ENCODE data around the gene FBXL13.
"Not testable (repeated sequence)": the region's sequence is repeated elsewhere in the genome, so short reads cannot be mapped to it uniquely, and the experiment has no call there.

Gene FBXL13

DNA sequence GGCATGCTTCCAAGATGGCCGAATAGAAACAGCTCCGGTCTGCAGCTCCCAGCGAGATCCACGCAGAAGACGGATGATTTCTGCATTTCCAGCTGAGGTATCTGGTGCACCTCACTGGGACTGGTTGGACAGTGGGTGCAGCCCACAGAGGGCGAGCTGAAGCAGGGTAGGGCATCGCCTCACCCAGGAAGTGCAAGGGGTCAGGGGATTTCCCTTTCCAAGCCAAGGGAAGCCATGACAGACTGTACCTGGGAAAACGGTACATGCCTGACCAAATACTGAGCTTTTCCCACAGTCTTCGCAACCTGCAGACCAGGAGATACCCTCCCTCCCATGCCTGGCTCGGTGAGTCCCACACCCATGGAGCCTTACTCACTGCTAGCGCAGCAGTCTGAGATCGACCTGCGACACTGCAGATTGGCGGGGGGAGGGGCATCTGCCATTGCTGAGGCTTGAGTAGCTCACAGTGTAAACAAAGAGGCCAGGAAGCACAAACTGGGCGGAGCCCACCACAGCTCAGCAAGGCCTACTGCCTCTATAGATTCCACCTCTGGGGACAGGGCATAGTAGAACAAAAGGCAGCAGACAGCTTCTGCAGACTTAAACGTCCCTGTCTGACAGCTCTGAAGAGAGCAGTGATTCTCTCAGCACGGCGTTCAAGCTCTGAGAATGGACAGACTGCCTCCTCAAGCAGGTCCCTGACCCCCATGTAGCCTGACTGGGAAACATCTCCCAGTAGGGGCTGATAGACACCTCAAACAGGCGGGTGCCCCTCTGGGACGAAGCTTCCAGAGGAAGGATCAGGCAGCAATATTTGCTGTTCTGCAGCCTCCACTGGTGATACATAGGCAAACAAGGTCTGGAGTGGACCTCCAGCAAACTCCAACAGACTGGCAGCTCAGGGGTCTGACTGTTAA lies 36.5 kb downstream of the FBXL13 start:
- not testable (repeated sequence) for H3K27me3 Mint-ChIP-seq; H3K4me1 Mint-ChIP-seq; H3K9me3 Mint-ChIP-seq; H3K27ac Mint-ChIP-seq (ENCODE audit: low read depth); ATAC-seq (replicated peaks; ENCODE audit: extremely low read depth, poor library complexity, severe bottlenecking); H3K4me3 Mint-ChIP-seq; DNase-seq (ENCODE audit: low spot score in 2 of 2); H3K36me3 Mint-ChIP-seq (ENCODE audit: insufficient read depth)

DNA sequence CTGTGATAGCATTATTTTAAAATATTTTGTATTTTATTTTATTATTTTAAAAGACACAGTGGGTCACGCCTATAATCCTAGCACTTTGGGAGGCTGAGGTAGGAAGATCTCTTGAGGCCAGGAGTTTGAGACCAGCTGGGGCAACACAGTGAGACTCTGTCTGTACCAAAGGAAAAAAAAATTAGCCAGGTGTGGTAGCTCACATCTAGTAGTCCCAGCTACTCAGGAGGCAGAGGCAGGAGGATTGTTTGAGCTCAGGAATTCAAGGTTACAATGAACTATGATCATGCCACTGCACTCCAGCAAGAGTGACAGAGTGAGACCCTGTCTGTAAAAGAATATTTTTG lies 37.1 kb downstream of the FBXL13 start:
- H3K4me3 Mint-ChIP-seq, result no peak overlapping the region
- H3K36me3 Mint-ChIP-seq (ENCODE audit: insufficient read depth), result no peaks in the 10 kb centered on the region
- no peaks in the 10 kb centered on the region for H3K27me3 Mint-ChIP-seq
- ATAC-seq (replicated peaks; ENCODE audit: extremely low read depth, poor library complexity, severe bottlenecking) (no peak), DNase-seq (ENCODE audit: low spot score in 2 of 2) (no peak)
- H3K27ac Mint-ChIP-seq (ENCODE audit: low read depth), result no peak overlapping the region
- no peaks in the 10 kb centered on the region for H3K4me1 Mint-ChIP-seq
- no peaks in the 10 kb centered on the region for H3K9me3 Mint-ChIP-seq

DNA sequence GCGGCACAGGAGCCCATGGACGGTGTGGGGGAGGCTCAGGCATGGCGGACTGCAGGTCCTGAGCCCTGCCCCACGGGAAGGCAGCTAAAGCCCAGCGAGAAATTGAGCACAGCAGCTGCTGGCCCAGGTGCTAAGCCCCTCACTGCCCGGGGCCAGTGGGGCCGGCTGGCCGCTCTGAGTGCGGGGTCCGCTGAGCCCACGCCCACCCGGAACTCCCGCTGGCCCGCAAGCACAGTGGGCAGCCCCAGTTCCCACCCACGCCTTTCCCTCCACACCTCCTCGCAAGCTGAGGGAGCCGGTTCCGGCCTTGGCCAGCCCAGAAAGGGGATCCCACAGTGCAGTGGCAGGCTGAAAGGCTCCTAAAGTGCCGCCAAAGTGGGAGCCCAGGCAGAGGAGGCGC lies 40.3 kb downstream of the FBXL13 start:
- not testable (repeated sequence) for ATAC-seq (replicated peaks; ENCODE audit: extremely low read depth, poor library complexity, severe bottlenecking); H3K27me3 Mint-ChIP-seq; H3K36me3 Mint-ChIP-seq (ENCODE audit: insufficient read depth); H3K4me1 Mint-ChIP-seq; H3K4me3 Mint-ChIP-seq; H3K9me3 Mint-ChIP-seq; H3K27ac Mint-ChIP-seq (ENCODE audit: low read depth); DNase-seq (ENCODE audit: low spot score in 2 of 2)

DNA sequence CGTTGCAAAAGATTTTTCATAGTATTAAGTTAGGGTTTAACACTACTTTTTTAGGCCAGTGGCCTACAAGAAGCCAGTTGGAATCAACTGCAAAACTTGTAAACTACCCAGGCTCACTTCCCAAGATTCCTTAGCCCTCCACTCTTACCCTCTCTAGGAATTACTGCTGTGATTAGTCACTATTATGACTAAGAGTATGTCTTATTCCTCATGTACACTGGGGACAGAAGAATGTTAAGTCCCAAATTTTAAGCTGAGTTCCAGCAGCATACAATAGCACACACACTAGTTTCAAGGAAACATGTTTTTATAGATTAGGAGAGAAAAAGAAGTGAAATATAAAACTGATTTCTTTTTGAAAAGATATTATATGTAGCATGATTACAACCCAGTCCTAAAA lies 42.8 kb downstream of the FBXL13 start:
- Mint-ChIP-seq H3K9me3 (no peaks in the 10 kb centered on the region), H3K36me3 (ENCODE audit: insufficient read depth) (no peaks in the 10 kb centered on the region), H3K4me1 (no peaks in the 10 kb centered on the region), H3K27me3 (no peaks in the 10 kb centered on the region), H3K4me3 (no peak overlapping the region), H3K27ac (ENCODE audit: low read depth) (no peak overlapping the region)
- no peak for ATAC-seq (replicated peaks; ENCODE audit: extremely low read depth, poor library complexity, severe bottlenecking)
- DNase-seq (ENCODE audit: low spot score in 2 of 2), result no peak

DNA sequence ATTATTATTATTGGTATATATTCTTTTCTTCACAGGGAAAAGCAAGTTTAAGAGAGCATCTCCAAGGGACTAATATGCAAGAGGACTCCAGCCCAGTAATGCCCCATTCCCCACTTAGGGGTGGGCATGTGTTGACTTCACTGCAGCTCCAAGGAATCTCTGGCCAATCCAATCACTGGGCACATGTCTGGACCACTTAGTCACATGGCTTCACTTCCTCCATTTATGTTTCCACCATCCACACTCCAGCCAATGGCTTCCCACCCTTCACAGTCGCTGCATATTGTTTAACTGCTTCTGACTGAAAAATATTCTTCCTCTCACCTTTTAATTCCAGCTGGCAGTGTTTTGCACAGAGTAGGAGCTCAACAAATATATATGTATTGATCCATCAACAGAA lies 43.6 kb downstream of the FBXL13 start:
- Mint-ChIP-seq H3K4me3 (no peak overlapping the region), H3K9me3 (no peaks in the 10 kb centered on the region), H3K27ac (ENCODE audit: low read depth) (no peak overlapping the region), H3K27me3 (no peaks in the 10 kb centered on the region), H3K36me3 (ENCODE audit: insufficient read depth) (no peaks in the 10 kb centered on the region), H3K4me1 (no peaks in the 10 kb centered on the region)
- no peak for DNase-seq (ENCODE audit: low spot score in 2 of 2)
- ATAC-seq (replicated peaks; ENCODE audit: extremely low read depth, poor library complexity, severe bottlenecking), result no peak

DNA sequence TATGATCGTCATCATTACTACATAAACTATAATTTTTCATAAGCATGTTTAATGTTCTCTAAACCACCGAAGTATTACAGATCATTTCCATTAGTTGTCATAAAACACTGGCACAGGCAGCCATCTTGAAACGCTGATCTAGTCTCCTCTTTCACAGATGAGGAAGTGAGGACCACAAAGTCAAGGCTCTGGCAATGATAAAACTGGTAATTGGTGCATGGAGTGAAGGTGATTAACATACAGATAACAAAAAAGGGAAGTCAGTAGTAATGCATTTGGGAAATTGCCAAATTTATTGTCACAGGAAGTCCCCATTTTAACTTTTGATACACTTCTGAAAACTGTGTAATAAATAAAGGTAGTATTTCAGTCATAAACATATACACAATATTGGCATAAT lies 49.3 kb downstream of the FBXL13 start:
- Mint-ChIP-seq H3K4me1 (no peaks in the 10 kb centered on the region), H3K4me3 (no peak overlapping the region), H3K27ac (ENCODE audit: low read depth) (no peak overlapping the region), H3K27me3 (no peaks in the 10 kb centered on the region), H3K36me3 (ENCODE audit: insufficient read depth) (no peaks in the 10 kb centered on the region), H3K9me3 (no peaks in the 10 kb centered on the region)
- DNase-seq (ENCODE audit: low spot score in 2 of 2) (no peak), ATAC-seq (replicated peaks; ENCODE audit: extremely low read depth, poor library complexity, severe bottlenecking) (no peak)

DNA sequence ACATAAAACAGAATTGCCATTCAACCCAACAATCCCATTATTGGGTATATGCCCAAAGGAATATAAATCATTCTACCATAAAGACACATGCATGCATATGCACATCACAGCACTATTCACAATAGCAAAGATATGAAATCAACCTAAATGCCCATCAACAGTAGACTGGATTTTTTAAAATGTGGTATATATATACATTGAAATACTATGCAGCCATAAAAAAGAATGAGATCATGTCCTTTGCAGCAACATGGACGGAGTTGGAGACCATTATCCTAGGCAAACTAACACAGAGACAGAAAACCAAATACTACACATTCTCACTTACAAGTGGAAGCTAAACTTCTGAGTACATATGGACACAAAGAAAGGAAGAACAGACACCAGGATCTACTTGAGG lies 51.0 kb downstream of the FBXL13 start:
- H3K27me3 Mint-ChIP-seq; H3K4me3 Mint-ChIP-seq; H3K9me3 Mint-ChIP-seq; H3K36me3 Mint-ChIP-seq (ENCODE audit: insufficient read depth); ATAC-seq (replicated peaks; ENCODE audit: extremely low read depth, poor library complexity, severe bottlenecking); DNase-seq (ENCODE audit: low spot score in 2 of 2); H3K27ac Mint-ChIP-seq (ENCODE audit: low read depth); H3K4me1 Mint-ChIP-seq: not testable (repeated sequence)

DNA sequence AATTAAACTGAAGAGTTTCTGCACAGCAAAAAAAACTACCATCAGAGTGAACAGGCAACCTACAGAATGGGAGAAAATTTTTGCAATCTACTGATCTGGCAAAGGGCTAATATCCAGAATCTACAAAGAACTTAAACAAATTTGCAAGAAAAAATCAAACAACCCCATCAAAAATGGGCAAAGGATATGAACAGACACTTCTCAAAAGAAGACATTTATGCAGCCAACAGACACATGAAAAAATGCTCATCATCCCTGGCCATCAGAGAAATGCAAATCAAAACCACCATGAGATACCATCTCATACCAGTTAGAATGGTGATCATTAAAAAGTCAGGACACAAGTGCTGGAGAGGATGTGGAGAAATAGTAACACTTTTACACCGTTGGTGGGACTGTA lies 53.1 kb downstream of the FBXL13 start:
- ATAC-seq (replicated peaks; ENCODE audit: extremely low read depth, poor library complexity, severe bottlenecking); H3K27me3 Mint-ChIP-seq; H3K36me3 Mint-ChIP-seq (ENCODE audit: insufficient read depth); H3K9me3 Mint-ChIP-seq; H3K4me3 Mint-ChIP-seq; H3K4me1 Mint-ChIP-seq; H3K27ac Mint-ChIP-seq (ENCODE audit: low read depth); DNase-seq (ENCODE audit: low spot score in 2 of 2): not testable (repeated sequence)

DNA sequence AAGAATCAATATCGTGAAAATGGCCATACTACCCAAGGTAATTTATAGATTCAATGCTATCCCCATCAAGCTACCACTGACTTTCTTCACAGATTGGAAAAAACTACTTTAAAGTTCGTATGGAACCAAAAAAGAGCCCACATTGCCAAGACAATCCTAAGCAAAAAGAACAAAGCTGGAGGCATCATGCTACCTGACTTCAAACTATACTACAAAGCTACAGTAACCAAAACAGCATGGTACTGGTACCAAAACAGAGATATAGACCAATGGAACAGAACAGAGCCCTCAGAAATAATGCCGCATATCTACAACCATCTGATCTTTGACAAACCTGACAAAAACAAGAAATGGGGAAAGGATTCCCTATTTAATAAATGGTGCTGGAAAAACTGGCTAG lies 53.7 kb downstream of the FBXL13 start:
- not testable (repeated sequence) for H3K36me3 Mint-ChIP-seq (ENCODE audit: insufficient read depth); H3K27me3 Mint-ChIP-seq; ATAC-seq (replicated peaks; ENCODE audit: extremely low read depth, poor library complexity, severe bottlenecking); DNase-seq (ENCODE audit: low spot score in 2 of 2); H3K4me1 Mint-ChIP-seq; H3K9me3 Mint-ChIP-seq; H3K27ac Mint-ChIP-seq (ENCODE audit: low read depth); H3K4me3 Mint-ChIP-seq

DNA sequence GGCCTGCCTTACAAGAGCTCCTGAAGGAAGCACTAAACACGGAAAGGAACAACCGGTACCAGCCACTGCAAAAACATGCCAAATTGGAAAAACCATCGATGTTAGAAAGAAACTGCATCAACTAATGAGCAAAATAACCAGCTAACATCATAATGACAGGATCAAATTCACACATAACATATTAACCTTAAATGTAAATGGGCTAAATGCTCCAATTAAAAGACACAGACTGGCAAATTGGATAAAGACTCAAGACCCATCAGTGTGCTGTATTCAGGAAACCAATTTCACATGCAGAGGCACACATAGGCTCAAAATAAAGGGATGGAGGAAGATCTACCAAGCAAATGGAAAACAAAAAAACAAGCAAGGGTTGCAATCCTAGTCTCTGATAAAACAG lies 56.3 kb downstream of the FBXL13 start:
- not testable (repeated sequence) for H3K4me1 Mint-ChIP-seq; H3K27me3 Mint-ChIP-seq; H3K36me3 Mint-ChIP-seq (ENCODE audit: insufficient read depth); H3K9me3 Mint-ChIP-seq; H3K4me3 Mint-ChIP-seq; ATAC-seq (replicated peaks; ENCODE audit: extremely low read depth, poor library complexity, severe bottlenecking); DNase-seq (ENCODE audit: low spot score in 2 of 2); H3K27ac Mint-ChIP-seq (ENCODE audit: low read depth)

DNA sequence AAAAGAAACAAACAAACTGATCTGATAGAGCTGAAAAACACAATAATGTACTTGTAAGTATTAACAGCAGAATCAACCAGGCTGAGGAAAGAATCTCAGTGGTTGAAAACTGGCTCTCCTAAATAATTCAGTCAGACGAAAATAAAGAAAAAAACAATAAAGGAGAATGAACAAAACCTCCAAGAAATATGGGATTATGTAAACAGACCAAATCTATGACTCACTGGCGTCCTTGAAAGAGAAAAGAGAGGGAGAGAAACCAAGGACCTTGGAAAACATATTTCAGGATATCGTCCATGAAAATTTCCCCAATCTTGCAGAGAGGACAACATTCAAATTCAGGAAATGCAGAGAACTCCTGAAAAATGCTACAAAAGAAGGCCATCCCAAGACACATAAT lies 62.9 kb downstream of the FBXL13 start:
- Mint-ChIP-seq H3K27ac (ENCODE audit: low read depth) (no peak overlapping the region), H3K27me3 (peaks cover 16% of the 10 kb centered on the region), H3K36me3 (ENCODE audit: insufficient read depth) (no peaks in the 10 kb centered on the region), H3K4me1 (no peaks in the 10 kb centered on the region), H3K4me3 (no peak overlapping the region), H3K9me3 (no peaks in the 10 kb centered on the region)
- DNase-seq (ENCODE audit: low spot score in 2 of 2), result no peak
- ATAC-seq (replicated peaks; ENCODE audit: extremely low read depth, poor library complexity, severe bottlenecking), result no peak

DNA sequence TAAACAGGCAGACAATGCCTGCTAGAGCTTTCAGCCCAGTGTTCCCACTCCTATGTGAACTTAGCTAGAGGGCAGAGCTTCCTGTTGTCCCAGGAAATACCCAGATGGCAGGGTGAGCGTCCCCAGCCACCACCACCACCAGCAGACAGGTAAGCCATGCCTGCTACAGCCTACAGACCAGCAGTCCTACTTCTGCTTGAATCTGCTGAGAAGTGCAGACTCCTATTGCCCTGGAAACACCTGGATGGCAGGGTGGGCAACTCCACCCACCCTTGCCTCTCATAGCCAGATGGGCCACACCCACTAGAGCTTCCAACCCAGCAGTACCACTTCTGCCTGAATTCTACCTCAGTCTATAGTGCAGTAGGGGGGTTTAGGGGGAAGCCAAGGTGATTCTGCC lies 64.4 kb downstream of the FBXL13 start:
- Mint-ChIP-seq H3K4me3 (no peak overlapping the region), H3K36me3 (ENCODE audit: insufficient read depth) (no peaks in the 10 kb centered on the region), H3K27ac (ENCODE audit: low read depth) (no peak overlapping the region), H3K27me3 (peaks cover 16% of the 10 kb centered on the region), H3K4me1 (no peaks in the 10 kb centered on the region), H3K9me3 (no peaks in the 10 kb centered on the region)
- DNase-seq (ENCODE audit: low spot score in 2 of 2) (no peak), ATAC-seq (replicated peaks; ENCODE audit: extremely low read depth, poor library complexity, severe bottlenecking) (no peak)

DNA sequence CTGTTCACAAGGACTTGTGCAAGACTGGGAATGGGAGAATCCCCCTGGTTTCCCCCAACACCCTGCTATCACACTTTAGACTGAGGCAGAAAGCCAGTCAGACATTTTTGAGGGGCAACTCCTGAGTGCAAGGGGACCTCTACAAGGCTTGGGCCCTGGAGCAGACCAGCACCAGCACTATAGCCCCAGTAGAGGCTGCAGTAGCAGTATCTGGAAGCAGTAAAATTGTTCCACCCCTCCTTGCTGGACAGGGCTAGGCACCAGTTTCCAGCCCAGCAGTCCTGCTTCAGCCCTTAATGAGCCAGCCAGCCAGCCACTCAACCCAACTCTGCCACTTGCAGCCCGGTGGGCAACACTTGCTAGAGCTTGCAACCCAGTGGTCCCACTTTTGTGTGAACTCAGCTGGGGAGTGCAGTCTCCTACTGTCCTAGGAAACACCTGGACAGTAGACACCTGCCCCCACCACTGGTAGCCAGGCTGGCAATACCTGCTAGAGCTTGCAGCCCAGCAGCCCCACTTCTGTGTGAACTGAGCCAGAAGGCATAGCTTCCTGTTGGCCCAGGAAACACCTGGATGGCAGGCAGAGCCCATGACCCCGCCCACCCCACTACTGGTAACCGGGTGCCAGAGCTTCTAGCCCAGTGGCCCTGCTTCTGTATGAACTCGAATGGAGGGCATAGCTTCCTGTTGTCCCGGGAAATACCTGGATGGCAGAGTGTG lies 65.0 kb downstream of the FBXL13 start:
- Mint-ChIP-seq H3K4me3 (no peak overlapping the region), H3K27ac (ENCODE audit: low read depth) (no peak overlapping the region), H3K4me1 (no peaks in the 10 kb centered on the region), H3K36me3 (ENCODE audit: insufficient read depth) (no peaks in the 10 kb centered on the region), H3K9me3 (no peaks in the 10 kb centered on the region), H3K27me3 (peaks cover 16% of the 10 kb centered on the region)
- no peak for DNase-seq (ENCODE audit: low spot score in 2 of 2)
- no peak for ATAC-seq (replicated peaks; ENCODE audit: extremely low read depth, poor library complexity, severe bottlenecking)

All from central memory CD8-positive, alpha-beta T cell (primary cell).